ENCODE data around the gene F2RL2.

Gene F2RL2

DNA sequence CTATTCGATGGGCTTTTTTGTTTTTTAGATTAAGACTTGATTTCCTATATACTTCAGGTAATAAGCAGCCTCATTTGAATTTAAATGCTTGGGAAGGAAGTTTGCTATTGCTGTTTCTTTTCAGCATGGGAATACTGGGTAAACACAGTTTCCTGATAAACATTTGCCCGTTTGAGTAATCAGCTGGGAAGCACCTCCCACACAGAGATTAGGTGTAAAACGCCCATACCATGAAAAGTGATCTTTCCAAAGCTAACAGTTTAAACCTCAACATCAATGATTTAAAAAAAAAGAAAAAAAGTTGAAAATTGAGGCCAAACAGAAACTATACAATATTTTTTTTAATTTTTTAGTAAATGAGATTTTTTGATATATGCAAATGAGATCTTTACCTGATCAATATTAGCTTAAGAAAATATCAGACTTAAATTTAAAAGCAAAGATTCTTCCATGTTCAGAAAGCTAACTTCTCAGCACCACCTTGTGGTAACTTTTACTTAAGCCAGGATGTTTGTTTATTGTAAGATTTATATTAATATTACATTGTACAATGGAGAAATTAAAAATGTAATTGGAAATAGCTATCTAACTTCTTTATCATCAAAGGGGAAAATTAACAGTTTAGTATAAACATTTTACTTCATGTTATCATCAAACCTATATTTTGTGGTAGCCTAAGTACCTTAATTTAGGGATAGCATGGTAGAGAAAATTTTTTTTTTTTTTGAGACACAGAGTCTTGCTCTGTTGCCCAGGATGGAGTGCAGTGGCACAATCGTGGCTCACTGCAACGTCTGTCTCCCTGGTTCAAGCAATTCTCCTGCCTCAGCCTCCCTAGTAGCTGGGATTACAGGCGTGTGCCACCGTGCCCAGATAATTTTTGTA, 39.8 kb downstream of the F2RL2 start:
- no peak for DNase-seq (ENCODE audit: low read depth)

DNA sequence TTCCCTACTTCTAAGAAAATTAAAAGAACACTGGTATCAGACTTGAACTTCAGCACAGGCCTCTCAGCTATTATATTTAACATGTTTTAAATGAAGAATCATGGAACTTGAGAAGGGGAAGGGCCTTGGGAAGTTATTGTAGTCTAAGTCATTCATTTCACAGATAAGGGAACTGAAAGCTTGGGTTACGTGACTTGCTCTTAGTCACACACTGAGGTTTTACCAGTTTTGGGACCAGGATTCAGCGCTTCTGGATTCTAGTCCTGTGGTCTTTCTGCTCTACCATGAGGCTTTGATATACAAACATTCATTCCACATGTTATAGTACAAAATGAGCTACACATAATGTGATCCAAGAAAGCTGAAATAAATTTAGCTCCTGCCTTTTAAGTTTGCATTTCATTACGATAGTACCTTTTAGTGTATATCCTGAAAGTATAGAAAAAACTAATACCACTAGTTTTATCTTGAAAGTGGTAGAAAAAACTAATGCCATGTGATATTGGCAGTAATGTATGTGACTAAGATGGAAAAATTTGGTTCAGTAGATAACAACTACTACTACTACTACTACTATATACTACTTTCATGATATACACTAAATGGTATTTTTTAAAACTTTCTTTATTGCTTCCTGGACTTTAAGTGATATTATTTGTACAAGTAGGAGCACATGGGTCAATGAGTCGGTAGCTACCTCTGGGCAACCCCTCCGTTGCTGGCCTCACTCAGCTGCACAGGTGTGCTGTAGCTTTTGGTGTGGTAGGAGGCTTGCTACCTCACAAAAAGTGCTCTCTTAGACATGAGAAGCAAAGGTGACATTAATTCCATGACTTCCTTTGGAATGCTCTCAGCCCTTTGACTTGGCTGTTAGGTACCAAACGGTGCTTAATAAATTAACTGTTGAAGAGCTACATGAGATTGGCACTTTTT, 40.7 kb downstream of the F2RL2 start:
- no peak for DNase-seq (ENCODE audit: low read depth)

- no peak for DNase-seq (ENCODE audit: low read depth)
Observed at GRCh38 chr5:76580981-76581380, 42.2 kb downstream of the F2RL2 start.

DNA sequence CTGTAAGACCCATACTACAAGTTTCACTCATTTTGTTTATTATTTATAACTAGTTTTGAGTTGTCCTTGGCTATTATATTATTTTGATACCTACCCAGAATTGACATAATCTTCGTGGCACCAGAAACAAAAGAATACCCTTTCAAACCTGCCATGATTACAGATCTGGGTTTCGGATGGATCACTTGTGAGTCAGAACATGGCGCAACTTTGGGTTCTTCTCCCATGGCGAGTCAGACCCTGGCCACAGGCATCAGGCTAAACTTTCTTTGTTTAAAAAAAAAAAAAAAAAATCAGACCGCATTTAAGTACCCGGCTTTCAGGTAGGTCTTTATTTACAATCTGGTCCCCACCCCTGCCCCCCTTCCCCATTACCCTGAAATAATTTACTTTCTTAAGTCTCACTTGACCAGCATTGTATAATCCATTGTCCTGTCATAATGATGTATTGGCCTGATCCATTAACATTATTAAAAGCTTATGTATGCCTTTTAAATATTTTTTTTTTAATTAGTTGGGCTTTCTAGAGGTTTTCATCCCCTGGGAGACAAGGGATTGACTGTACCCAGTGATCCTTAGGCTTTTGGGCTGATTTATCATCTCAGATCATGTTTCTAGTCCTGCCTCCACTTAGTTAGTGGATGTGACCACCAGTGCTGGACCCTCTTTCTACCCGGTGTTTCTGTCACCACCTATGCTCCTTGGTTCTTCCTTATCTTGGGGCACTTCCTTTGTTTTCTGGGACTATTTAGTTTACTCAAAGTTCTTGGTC, 43.9 kb downstream of the F2RL2 start:
- no peak for DNase-seq (ENCODE audit: low read depth)

DNA sequence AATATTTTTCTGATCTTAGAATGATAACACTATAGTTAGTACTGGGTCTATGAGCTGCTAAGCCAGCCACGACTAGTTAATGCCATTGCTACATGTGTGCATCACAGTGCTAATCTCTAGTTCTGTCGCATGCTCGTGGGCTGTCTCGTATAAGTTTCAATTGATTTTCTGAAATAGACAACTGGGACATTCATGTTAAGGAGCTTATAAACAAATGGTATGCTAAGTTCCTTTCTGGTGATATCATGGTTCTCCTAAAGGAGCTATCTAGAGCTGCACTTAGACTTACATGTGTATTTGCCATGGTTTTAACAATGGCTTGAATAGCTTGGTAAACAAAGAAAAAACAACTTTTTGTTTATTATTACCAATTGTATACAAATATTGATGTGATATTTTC, 46.2 kb downstream of the F2RL2 start:
- no peak for DNase-seq (ENCODE audit: low read depth)

DNA sequence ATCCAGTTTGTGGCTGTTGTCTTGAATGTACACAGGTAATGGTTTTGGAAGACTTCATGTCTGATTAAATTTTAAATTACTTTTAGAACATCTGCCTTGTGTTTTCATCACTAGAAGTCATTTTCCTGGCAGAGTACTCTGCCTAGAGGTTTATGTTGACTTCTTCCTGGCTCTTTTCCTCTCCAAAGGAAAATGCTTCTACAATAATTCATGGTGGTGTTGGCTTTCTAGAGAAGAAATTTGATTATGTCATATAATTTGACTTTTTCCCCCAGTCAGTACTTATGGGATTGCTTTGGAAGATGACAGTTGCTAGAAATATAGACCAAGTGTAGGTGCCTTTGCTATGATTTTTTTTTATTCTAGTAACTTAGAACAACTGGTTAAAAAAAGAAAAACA, 46.8 kb downstream of the F2RL2 start:
- DNase-seq (ENCODE audit: low read depth) = no peak

- DNase-seq (ENCODE audit: low read depth) = no peak
Observed at GRCh38 chr5:76571559-76571958, 51.6 kb downstream of the F2RL2 start.

DNA sequence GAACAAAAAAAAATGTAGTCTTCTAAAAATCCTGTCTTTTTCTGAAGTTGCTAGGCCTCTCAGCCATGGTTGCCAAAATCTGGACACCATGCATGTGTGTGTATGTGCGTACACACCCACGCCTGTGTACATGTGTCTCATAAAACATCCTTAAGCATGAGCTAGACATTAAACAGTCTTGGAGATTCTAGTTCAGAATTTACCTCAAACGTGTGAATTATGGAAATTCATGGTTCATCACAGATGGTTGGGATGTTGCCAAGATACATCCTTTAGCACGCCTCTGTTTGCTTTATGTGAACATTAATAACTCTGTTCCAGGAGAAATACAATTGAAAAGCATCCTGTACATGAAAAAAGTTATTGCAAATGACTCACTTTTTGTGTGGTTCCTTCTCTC, 53.0 kb downstream of the F2RL2 start:
- no peak for DNase-seq (ENCODE audit: low read depth)

Measured in activated T-helper 1 cell treated with Interleukin-2 at 50 U/mL for 16 hours (primary cell).